Endometrial microvascular endothelial cells (primary cell): ENCODE measurements around the gene PPP1R14D. TPM values are rescaled to one million over a fixed set of nuclear protein-coding genes. Genes with fewer than 3 reads are reported as not detected.
"Not testable (repeated sequence)": the region's sequence is repeated elsewhere in the genome, so short reads cannot be mapped to it uniquely, and the experiment has no call there.

ENCODE experiments used
- in situ Hi-C: cut with HindIII; loops from 2 replicates; pipeline ENCODE4 v1.10.0; 2017; ENCODE audit warnings: low sequenced_read_pairs, low pct_unique_long_range_greater_than_20kb; ENCODE audit errors: inconsistent ontology term
- total RNA-seq: library from RNA; depleted of rRNA; stranded (reverse); fragments of >200 nt; gene quantifications from one replicate; pipeline ENCODE4 v1.2.3, GENCODE V29; 2015; ENCODE audit errors: inconsistent ontology term

Gene PPP1R14D, protein sequence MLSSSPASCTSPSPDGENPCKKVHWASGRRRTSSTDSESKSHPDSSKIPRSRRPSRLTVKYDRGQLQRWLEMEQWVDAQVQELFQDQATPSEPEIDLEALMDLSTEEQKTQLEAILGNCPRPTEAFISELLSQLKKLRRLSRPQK
- not detected for total RNA-seq

DNA sequence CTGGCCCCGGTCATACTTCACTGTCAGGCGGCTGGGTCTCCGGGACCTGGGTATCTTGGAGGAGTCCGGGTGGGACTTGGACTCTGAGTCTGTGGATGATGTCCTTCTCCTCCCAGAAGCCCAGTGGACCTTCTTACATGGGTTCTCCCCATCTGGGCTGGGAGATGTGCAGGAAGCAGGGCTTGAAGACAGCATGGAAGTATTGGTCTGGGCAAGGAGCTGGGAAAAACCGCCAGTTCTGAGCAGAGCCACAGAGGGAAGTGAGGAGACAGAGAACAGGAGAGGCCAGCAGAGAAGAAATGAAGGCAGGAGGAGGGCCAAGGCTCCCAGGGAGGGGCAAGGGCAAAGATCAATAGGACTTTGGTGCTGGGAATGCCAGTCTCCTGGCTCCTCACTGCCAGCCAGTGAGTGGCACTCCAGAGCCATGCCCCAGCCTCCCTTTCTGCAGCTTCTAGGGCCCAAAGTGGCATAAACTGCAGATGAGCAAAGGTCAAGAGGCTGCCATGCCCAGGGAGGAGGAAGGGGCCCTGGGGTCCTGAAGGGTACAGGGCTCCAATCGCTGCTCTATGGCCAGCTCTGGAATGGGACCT, at the start of gene PPP1R14D:
Gene PPP1R14D (minus strand): TSS at position 262 of the 590 bp plus-strand sequence. CDS start 67 bp downstream, at position 195.
- in situ Hi-C loops: no loop called here

- in situ Hi-C loops: no loop called here
These were observed 49.2 kb upstream of the PPP1R14D start for GRCh38 chr15:40877694-40878093.

DNA sequence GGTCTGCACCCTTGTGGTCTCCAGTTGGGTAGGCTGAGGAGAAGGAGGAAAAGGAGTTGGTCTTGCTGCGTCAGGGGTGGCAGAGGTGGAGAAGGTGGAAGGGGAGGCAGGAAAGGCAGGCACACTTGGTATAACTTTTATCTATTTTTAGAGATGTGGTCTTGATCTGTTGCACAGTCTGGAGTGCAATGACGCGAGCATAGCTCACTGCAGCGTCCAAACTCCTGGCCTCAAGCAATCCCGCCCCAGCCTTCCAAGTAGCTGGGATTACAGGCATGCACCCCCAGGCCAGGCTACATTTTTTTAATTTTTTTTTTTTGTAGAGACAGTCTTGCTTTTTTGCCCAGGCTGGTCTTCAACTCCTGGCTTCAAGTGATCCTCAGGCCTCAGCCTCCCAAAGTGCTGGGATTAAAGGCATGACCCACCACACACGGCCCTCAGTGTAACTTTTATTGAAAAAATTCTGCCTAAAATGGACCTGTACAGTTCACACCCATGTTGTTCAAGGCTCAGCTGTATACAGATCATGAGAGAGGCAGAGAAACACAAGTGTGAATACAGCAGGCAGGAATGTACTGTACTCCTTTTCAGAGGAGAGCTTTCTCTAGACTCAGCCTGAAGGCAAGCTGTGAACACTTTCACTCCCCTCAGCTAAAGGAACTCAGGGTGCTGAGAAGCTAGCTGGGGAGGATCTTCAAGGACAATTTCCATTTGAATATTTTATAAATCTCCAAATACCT, 47.7 kb upstream of the PPP1R14D start:
- in situ Hi-C loops: no loop called here

GRCh38 chr15:40873694-40874561, 45.4 kb upstream of the PPP1R14D start, which contains the start of gene RHOV:
RHOV (minus strand) TSS chr15:40874234; CDS start chr15:40874139, 95 bp downstream.
- in situ Hi-C loops: no loop called here

GRCh38 chr15:40872791-40873693, 44.5 kb upstream of the PPP1R14D start:
- in situ Hi-C loops: no loop called here

DNA sequence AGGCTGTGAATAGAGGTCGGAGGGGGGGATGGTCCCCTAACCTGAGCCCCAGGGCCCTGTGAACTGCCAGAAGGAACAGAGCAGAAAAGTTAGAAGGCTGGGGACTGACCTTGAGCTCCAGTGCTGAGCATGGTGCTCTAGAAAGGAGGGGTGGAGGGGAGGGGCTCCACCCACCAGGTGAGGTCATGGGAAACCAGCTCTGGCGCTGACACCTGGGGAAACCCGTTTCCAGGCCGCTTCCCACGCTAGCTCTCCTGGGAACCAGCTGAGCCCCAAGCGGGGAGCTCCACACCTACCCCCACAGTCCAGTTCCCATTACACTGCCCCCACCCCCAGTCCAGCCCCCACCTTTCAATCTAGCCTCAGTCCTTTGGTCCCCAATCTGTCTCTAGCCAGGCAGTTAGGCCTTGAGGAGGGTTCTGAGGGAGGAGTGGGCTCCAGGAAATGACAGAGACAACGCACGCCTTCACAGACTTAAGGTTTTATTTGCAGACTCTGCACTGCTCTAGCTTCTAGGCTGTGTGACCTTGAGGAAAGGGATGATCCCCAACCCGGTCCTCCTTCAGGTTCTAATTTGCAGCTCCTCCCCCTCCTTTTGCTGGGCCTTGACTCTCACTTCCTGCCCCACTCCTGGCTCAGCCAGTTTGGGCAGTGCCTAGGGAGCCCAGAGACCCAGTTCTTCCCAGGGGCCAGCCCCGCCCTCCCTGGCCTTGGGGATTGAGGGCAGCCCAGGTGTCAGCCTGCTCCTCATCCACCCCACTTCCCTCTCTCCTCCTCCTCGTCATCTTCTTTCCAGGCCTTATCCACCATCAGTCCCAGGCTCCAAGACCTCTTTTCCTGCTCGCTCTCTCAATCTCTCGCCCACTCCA, 43.5 kb upstream of the PPP1R14D start:
- in situ Hi-C loops: no loop called here

- in situ Hi-C loops: no loop called here
These were observed 42.2 kb upstream of the PPP1R14D start for GRCh38 chr15:40870716-40871115.

DNA sequence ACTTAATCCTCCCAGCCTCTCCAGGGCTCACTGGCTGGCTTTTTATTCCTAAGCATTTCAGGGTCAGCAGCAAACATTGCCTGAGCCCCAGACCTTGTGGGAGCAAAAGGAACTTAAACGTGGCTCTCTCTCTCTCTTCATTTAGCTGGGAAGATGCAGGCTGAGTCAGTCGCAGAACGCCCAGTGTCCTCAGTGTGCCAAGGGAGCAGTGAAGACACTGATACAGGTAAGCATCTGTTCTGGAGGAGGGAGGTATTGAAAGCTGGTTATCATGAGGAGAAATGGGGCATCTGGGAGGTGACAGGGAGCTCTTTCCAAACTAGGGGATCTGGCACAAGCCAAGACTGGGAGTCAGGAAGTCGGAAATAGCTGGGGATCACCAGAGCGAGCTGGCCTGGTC, 41.2 kb upstream of the PPP1R14D start:
- in situ Hi-C loops: no loop called here

GRCh38 chr15:40867199-40867598, 38.7 kb upstream of the PPP1R14D start:
- in situ Hi-C loops: no loop called here

DNA sequence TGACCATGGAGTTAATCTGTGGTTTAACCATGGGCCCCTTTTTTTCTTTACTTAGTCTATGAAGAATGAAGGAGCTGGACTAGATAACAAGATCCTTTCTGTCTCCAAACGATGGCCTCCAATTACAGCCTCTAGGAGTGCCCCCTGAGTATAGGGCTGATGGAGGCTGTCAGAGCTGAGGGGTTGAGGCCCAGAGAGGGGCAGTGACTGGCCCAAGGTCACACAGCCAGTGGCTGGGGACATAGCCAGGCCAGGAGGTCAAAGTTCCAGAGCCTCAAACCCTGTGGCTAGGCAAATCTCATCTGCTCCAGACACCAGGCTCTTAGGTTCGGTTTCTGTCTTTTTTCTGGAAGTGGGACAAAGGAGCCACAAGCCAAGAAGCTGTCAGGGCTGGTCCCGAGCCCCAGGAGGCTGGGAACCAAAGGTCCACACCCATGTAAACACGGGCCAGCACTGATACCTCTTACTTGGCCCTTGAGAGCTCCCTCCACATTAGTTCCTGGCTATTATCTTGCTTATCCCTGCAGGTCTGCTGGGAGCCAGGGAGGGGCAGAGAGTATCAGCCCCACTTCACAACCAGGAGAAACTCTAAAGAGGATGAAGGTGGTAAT, 35.3 kb upstream of the PPP1R14D start:
- in situ Hi-C loops: no loop called here

DNA sequence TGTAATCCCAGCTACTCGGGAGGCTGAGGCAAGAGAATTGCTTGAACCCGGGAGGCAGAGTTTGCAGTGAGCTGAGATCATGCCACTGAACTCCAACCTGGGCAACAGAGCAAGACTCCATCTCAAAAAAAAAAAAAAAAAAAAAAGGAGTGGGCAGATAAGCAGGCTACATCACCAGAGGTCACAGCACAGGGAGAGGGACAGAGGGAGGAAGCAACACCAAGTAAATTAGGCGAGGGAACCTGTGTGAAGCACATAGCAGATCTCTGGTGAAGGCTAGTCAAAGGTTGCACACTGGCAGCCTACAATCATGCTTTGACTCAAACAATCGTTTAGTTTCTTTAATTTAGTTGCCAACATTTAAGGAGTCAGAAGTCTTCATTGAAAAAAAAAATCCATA, 32.6 kb upstream of the PPP1R14D start:
- in situ Hi-C loops: not testable (repeated sequence)

- in situ Hi-C loops: no loop called here
These were observed 30.8 kb upstream of the PPP1R14D start for GRCh38 chr15:40859206-40859851.

GRCh38 chr15:40858706-40859105, 30.2 kb upstream of the PPP1R14D start:
- in situ Hi-C loops: no loop called here

DNA sequence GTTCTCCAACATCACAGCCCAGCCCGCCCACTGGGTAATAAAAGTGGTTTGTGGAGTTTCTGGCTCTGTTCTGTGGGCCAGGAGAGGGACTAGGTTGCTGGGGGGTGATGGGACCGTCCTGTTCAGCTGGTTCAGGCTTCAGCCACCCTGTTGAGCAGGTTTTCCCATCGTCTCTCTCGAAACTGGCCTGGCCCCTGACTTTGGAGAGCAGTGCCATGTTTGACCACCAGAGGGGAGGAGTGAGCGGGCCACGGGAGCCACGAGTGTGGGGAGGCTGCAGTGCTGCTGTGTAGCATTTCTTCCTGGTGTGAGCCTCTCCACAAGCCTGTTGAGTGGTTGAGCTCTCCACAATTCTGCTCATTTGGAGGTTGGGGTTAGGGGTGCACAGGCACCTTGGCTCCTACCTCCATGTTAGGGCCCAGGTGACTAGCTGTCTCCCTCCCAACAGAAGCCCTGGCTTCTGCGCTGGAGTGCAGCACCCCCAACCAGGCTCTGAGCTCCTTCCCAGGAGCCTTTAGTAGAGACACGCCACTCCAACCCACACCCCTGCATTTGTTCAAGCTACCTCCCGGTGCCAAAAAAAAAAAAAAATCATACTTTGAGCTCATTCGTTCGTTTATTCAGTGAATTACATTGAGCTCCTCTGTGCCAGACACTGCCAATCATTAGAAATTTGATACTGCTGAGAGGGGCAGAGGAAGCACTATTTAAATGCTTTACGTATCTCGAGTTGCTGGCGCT, 29.3 kb upstream of the PPP1R14D start:
- in situ Hi-C loops: no loop called here

DNA sequence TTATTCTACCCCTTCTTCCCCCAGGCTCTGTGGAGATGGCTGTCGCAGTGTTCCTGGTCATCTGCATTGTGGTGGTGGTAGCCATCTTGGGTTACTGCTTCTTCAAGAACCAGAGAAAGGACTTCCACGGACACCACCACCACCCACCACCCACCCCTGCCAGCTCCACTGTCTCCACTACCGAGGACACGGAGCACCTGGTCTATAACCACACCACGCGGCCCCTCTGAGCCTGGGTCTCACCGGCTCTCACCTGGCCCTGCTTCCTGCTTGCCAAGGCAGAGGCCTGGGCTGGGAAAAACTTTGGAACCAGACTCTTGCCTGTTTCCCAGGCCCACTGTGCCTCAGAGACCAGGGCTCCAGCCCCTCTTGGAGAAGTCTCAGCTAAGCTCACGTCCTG, 28.2 kb upstream of the PPP1R14D start:
- in situ Hi-C loops: no loop called here

- in situ Hi-C loops: no loop called here
These were observed 27.3 kb upstream of the PPP1R14D start for GRCh38 chr15:40855706-40856234.
